ENCODE measurements around the gene BCL2L11.
"Not testable (repeated sequence)": the region's sequence is repeated elsewhere in the genome, so short reads cannot be mapped to it uniquely, and the experiment has no call there.

Gene BCL2L11, protein sequence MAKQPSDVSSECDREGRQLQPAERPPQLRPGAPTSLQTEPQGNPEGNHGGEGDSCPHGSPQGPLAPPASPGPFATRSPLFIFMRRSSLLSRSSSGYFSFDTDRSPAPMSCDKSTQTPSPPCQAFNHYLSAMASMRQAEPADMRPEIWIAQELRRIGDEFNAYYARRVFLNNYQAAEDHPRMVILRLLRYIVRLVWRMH

DNA sequence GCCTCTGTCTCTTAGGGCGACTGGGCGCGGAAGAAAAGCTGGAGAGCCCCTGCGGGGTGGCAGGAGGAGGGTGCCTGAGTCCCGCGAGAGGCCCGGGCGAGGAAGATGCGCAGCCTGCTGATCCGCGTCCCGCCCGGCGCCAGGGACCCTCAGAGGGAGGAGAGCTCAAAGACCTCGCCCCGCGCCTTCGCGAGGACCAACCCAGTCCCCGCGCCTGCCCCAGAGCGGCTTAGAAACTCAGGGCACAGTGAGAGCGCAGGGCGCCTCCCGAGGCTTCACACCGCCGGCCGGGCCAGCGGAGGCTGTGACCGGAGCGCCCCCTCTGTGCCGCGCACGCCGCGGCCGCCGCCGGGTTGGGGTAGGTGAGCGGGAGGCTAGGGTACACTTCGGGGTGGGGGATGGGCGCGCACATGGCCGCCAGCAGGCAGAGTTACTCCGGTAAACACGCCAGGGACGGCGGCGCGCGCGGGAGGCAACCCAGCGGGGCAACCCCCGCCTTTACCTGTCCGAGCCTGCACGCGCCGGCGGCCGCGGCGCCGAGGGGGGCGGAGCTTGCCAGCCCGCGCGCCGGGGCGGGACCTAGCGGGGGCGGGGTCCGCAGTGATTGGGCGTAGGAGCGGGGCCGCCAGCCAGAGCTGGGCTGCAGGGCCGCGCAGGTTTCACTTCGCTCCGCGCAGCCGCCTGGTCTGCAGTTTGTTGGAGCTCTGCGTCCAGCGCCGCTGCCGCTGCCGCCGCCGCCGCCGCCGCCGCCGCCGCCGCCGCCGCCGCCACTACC is at the start of gene BCL2L11:
Gene BCL2L11 (plus strand): TSS at position 662 of the 775 bp plus-strand sequence. CDS start 2,832 bp downstream, outside the sequence.
- peak; percentile 91 for DNase-seq

DNA sequence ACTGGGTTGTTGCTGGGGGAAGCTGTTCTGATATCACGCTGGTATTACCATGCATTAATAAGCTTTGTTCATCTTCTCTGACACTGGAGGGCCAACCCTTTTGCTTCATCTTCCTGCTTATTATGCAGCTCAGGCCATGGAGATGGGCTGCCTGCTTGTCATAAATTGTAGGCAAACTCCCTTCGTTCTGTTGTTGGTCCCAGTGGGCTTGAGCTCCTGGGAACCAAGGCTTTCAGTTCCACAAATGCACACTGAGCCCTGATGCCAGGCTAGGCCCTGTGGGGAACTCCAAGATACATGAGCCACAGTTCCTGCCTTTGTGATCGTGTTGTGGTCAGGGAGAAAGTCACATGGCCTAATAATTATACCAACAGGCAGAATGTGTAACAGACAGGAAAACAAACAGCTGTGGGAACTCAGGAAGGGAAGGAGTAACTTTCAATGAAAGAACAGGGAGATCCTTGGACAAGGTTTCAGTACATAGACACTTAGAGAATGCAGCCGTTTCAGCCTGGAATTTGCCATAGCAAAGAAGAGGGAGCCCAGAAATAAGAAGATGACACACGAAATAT is 49.0 kb upstream of the BCL2L11 start:
- no peak for DNase-seq

GRCh38 chr2:111072220-111072871 is 48.4 kb upstream of the BCL2L11 start:
- no peak for DNase-seq

- DNase-seq: not testable (repeated sequence)
These were observed 38.1 kb upstream of the BCL2L11 start for GRCh38 chr2:111082659-111083058.

DNA sequence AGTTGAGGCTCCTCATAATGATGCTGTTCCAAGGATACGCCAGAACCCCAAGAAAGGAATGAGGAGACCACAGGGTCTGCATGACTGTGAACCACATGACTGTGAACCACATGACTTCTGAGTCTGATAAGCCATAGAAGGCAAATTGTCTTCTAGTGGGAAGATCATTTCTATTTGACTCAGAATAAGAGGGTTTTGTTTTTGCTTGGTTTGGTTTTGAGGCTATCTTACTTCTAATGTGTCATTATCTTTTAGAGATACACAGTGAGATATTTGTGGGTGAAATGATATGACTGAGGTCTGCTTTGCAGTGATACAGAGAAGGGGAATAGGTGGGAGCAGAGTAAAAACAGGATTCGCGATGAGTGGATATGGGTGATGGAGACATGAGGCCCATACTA is 28.9 kb upstream of the BCL2L11 start:
- DNase-seq: no peak

- DNase-seq: no peak
These were observed 26.0 kb upstream of the BCL2L11 start for GRCh38 chr2:111094691-111095090.

- DNase-seq: no peak
These were observed 25.3 kb upstream of the BCL2L11 start for GRCh38 chr2:111095434-111095833.

GRCh38 chr2:111099402-111099801 is 21.3 kb upstream of the BCL2L11 start:
- no peak for DNase-seq

DNA sequence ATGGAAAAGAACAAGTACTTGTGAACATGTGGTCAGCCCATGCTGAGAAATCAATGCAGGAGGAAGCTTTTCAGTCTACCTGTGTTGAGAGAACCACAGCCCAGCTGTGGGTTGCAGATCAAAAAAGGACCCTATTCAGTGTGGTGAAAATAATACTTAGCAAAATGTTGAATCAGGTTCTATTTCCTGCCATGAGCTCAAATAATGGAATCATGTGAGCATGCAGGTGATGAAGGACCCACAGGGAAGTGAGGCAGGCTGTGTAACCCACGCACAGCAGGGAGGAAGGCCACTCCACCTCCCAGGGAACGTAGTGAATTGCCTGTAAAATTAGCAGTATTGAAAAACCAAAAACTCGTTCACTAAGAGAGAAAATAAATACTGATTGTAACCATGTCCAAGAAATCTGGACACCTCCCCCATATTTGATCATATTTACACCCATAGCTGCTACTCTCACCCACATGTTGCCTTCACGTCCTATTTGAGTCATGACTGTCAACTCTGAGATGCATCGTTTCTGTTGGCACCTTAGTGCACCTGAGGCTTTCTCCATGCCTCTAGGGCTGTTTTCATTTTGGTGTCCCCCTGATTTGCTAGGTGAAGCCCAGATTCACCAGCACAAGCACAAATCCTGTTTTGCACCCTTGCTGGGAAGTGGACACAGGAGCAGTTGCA is 20.5 kb upstream of the BCL2L11 start:
- no peak for DNase-seq

GRCh38 chr2:111100765-111101162 is 19.9 kb upstream of the BCL2L11 start:
- DNase-seq: no peak

DNA sequence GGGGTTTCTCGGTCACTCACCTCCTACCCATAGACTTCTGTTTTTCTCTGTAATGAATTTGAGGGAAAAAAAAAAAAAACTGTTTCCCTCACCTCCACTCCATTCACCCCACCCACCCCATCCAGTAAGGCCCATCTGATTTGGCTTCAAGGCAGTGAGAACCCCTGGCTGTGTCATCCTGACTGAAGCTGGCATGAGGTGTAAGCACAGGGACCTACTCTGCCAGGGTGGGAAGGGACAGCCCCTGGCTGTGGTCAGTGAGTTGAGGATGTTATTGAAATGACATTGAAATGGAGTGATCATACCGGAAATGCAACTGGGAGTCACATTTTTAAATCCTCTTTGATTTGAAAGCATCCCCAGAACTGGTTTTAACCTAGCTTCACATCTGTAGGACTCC is 19.1 kb upstream of the BCL2L11 start:
- DNase-seq: no peak

DNA sequence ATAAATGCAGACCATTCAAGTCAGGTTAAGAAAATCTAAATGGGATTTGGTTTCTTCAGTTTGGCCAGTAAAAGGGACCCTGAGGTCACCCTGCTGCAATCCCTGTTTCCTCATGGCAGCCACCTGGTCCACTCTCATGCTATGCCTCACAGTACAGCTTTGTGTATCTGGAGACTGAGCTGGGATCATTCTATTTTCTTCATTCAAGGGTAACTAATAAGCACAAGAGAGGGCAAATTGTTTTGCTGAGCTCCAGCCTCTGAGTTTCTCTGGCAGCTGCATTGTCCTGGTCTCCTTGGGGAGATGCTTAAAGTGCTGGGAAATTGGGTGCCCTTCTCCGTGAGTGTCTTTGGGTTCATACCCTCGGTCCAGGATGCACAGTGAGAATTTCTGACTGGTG is 18.5 kb upstream of the BCL2L11 start:
- DNase-seq: no peak

- DNase-seq: no peak
These were observed 14.8 kb upstream of the BCL2L11 start for GRCh38 chr2:111105926-111106325.

- DNase-seq: no peak
These were observed 14.0 kb upstream of the BCL2L11 start for GRCh38 chr2:111106706-111107105.

GRCh38 chr2:111108745-111109271 is 11.9 kb upstream of the BCL2L11 start:
- DNase-seq: no peak

- no peak for DNase-seq
These were observed 9.5 kb upstream of the BCL2L11 start for GRCh38 chr2:111111101-111111755.

DNA sequence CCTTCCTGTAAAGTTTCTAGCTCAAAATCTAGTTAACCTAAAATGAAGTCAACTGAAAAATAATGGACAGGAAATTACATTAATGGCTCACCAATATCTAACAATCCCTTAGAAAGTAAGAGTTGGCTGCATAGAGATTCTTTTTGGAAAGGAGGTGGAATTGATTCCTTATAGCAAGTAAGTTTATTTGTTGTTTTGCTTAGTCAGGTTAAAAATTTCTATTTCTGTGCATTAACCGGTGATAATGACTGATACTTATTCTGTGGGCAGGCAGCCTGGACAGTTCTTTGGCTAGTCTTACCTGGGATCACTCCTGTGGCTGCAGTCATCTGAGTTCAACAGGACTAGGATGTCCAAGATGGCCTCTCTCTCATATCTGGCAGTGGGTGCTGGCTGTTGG is 6.9 kb upstream of the BCL2L11 start:
- DNase-seq: no peak

DNA sequence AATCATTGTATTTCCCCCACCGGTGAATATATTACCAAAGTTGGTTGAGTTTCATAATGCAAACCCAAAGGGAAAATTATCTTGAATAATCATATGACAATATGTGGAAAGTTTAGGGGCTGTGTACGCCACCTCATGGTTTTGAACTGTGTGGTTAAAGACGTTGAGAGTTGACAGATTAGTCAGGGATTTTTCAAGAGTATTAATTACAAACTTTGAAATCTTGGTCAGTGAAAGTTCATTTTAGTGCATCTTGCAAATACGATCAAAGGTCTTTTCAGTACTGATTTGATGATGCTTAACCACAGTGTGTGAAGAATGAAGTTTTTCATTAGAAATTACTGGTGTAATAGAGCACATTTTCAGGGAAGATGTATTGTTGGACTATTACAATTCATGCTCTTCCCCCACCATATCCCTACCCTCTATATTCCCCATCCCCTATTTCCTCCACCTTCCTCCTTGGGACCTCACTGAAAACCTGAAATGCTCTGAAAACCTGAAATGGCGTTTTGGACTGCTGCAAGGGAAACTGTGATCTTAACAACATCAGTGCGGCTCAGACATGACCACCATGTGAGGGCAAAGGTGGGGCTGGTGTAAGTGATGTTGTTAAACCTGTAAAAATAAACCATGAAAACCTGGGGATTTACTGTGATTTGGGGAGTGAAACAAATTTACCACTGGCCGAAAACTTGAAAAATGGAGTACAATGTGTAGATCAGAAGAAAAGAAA is 4.5 kb upstream of the BCL2L11 start:
- no peak for DNase-seq

DNA sequence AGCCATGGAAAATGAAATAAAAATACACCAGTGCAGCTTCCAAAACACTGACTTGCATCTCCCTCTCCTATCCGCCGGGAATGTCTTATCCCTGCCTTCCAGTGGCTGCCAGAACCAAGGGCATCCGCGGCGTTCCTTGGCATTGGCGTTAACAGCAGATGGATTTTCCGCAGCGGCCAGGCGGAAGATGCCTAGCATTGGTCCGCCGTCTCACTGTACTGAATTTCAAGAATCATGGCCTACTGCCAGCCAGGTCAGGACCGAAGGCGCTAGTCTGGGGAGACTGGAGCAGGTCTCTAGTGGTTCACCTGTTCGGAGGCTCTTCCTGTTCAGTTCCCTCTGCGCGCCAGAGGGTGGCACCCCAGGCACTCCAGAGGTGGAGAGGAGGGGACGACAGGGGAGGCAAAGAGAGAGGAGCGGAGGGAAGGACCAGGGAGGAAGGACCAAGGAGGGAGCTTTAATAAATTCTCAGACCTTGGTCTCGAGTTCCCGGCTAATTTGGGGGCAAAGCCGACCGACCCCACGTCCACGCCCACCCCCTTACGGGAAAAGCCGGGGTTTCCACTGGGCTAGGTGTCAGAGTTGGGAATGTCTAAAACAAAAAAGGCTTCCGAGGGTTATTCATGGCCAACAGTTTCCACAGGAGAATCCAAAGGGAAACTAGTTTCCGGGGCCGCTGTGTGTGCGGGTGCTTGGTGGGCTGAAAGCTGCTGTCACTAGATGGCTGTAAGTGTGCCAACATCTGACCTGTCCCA is 3.7 kb upstream of the BCL2L11 start:
- peak; percentile 69 for DNase-seq

- DNase-seq: peak; percentile 33
These were observed 2.9 kb upstream of the BCL2L11 start for GRCh38 chr2:111117598-111118480.
